ENCODE measurements around the gene UBN2.
"Not testable (repeated sequence)": the region's sequence is repeated elsewhere in the genome, so short reads cannot be mapped to it uniquely, and the experiment has no call there.

Gene UBN2

DNA sequence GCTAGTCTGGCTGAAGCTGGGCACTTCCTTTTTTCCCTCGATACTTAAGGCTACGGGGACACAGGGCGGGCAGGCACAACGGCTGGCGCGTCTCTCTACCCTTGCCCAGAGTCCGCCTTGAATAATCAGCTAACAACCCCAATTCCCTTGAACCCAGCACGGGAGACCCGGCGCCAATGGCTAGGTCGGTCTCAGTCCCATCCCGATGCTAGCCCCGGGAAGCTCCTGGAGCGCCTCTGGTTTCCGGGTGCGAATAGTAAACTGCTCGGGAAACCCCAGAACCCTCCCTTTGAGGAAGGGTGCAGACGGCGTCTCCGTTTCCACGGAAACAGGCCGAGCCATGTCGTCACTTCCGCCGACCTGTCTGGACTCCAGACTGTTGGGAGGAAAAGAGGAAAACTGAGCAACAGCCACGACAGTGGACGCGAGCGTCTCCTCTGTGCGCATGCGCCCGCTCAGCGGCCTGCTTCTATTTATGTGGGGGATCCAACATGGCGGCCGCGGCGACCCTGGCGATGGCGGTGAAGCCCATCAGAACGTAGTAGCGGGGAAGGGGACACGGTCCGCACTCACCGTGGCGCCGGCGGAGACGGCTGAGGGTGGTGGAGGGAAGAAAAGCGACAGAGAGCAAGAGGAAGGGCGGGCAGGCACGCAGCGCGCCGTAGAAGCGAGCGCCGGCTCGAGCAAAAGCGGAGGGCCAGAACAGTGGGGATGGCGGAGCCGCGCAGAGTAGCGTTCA is at the start of gene UBN2:
TSS of gene UBN2 (plus strand) at position 464 of the 739 bp plus-strand sequence. CDS start at position 712, 248 bp downstream.
- peak; percentile 94 to 95 for DNase-seq

DNA sequence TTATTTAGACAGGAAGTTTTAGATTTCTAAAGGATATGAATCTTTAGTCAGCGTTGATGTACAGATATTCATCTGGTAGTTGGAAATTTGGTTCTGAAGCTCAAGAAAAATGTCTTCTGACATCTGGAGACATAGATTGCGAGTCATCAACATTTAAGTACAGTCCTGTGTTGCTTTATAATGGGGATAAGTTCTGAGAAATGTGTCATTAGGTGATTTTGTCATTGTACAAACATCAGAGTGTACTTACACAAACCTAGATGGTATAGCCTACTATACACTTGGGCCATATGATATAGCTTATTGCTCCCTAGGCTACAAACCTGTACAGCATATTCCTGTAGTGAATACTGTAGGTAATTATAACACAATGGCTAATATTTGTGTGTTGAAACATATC is 49.6 kb upstream of the UBN2 start:
- DNase-seq: no peak

DNA sequence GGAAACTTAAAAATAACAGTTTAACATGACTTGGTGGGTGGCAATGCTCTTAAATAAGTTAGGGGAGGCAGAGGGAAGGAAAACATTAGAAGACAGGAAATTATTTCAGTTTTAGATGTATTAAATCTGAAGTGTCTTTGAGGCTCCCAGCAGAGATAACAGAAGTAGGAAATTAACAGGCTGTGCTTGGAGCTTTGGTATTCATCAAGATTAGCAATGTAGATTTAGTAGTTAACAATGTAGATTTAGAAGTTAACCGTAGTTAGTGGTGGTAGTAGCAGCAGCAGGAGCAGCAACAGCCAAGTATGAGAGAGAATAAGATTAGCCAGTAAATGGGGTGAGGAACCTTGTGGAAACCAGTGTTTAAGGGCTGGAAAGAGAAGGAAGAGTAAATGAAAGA is 48.7 kb upstream of the UBN2 start:
- DNase-seq: no peak

DNA sequence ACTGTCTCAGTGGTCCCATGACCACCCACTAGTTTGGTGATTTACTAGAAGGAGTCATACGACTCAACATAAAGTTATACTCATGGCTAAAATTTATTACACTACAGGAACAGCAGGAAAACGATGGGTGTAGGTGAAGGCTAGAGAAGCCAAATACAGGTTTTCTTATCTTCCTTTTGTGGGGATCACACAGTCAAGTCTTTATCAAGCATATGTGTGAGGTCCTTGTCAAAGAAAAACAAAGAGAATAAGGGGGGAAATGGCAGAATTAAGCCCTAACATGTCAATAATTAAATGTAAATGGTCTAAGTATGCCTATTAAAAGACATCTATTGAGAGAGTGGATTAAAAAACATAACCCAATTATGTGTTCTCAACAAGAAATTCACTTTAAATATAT is 47.8 kb upstream of the UBN2 start:
- no peak for DNase-seq

DNA sequence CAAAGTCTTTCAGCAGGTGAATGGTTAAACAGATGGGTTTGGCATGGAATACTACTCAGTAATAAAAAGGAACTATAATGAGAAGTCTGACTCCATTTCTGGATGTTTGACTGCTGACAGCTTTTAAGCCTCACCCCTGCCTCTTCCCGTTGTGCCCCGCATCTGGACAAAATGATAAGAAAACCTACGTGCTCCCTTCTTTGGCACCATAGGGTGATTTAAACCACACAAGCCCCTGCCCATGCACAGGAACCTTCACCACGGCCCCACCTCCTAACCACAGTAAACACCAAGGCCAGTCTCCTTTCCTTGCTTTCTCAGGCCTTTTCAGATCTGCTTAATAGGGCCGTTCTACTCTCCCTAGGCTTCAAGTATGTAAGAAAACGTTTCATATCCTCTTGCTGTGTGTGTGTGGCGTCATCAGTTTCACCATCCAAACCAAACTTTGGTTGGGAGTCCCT is 47.1 kb upstream of the UBN2 start:
- DNase-seq: no peak

GRCh38 chr7:139186146-139186545 is 44.9 kb upstream of the UBN2 start:
- DNase-seq: no peak

GRCh38 chr7:139189357-139189756 is 41.7 kb upstream of the UBN2 start:
- no peak for DNase-seq

DNA sequence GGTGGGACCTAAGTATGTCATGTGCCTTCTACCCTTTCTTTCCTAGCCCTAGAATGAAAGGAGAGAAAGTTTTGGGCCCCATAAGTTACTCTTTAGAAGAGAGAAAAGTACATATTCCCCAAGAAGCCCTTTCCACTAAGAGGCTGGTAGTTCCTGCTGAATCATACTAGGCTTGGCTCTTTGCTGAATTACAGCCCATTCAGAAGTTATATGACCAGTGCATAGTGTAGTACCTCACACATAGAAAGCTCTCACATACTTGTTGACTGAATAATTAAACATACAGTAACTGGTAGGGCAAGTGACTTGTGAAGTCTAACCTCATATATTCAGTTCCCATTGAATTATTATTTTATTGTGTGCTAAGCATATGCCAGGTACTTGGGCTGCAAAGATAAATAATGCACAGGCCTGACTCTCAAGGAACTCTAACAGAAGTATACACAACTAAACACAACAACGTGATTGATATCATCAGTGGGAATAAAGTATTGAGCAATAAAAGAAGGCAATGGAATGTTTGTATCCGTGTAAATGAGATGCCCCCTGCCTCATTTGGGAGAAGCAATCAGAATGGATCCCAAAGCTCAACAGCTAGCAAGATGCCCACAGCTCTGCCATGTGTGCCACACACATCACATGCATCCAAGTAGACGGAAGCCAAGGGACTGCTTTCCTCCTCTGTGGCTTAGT is 38.9 kb upstream of the UBN2 start:
- no peak for DNase-seq

GRCh38 chr7:139200382-139200781 is 30.7 kb upstream of the UBN2 start:
- no peak for DNase-seq

GRCh38 chr7:139203992-139204391 is 27.0 kb upstream of the UBN2 start:
- no peak for DNase-seq

DNA sequence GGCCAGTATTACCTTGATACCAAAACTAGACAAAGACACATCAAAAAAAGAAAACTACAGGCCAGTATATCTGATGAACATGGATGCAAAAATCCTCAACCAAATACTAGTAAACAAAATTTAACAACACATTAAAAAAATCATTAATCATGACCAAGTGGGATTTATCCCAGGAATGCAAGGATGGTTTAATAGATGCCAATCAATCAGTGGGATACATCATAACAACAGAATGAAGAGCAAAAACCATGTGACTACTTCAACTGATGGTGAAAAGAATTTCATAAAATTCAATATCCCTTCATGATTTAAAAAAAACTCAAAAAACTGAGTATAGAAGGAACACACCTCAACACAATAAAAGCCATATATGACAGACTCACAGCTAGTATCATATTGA is 25.2 kb upstream of the UBN2 start:
- no peak for DNase-seq

DNA sequence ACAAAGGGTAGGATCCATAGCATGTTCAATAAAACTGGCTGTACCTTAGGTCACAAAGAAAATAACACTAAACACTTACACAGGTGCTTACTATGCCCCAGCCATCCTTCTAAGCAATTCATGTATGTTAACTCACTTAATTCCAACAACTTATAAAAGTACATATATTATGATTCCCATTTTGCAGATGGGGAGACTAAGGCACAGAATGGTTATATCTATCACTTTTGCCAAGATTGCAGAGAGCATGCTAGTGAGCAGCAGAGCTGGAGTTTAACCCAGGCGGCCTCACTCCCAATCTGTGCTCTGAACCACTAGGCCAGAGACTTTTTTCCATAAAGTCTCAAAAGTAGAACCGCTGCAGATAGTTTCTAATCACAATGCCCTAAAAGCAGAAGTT is 18.9 kb upstream of the UBN2 start:
- DNase-seq: no peak

DNA sequence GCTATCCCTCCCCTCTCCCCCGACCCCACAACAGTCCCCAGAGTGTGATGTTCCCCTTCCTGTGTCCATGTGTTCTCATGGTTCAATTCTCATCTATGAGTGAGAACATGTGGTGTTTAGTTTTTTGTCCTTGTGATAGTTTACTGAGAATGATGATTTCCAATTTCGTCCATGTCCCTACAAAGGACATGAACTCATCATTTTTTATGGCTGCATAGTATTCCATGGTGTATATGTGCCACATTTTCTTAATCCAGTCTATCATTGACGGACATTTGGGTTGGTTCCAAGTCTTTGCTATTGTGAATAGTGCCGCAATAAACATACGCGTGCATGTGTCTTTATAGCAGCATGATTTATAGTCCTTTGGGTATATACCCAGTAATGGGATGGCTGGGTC is 17.5 kb upstream of the UBN2 start:
- not testable (repeated sequence) for DNase-seq

- DNase-seq: no peak
Observed at GRCh38 chr7:139218173-139218572, 12.9 kb upstream of the UBN2 start.

DNA sequence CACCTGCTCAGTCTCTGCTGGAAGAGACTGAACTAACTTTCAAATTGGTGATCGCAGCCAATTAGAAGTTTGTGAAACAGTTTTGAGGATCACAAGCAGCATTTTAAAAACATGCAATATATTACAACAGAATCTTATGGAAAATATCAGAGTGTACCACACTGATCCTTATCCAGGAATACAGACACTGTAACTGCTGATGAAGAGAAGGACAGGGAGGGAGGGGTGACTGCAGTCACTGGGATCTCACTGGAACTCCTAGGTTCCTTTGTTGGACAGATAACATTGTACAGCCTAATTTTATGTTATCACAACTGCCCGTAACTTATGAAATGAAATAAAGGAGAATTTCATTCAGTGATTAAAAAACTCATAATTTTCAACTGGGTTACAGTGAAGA is 6.8 kb upstream of the UBN2 start:
- DNase-seq: no peak

GRCh38 chr7:139224836-139225235 is 6.2 kb upstream of the UBN2 start:
- not testable (repeated sequence) for DNase-seq

DNA sequence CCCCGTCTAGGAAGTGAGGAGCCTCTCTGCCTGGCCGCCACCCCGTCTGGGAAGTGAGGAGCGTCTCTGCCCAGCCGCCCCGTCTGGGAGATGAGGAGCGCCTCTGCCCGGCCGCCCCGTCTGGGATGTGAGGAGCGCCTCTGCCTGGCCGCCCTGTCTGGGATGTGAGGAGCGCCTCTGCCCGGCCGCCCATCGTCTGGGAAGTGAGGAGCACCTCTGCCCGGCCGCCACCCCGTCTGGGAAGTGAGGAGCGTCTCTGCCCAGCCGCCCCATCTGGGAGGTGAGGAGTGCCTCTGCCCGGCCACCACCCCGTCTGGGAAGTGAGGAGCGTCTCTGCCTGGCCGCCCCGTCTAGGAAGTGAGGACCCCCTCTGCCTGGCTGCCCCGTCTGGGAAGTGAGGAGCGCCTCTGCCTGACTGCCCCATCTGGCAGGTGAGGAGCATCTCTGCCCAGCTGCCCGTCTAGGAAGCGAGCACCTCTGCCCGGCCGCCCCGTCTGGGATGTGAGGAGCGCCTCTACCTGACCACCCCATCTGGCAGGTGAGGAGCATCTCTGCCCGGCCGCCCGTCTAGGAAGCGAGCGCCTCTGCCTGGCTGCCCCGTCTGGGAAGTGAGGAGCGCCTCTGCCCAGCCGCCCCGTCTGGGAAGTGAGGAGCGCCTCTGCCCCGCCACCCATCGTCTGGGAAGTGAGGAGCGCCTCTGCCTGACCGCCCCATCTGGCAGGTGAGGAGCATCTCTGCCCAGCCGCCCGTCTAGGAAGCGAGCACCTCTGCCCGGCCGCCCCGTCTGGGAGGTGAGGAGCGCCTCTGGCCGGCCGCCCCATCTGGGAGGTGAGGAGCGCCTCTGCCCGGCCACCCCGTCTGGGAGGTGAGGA is 5.5 kb upstream of the UBN2 start:
- not testable (repeated sequence) for DNase-seq

- DNase-seq: not testable (repeated sequence)
Observed at GRCh38 chr7:139226158-139226515, 4.9 kb upstream of the UBN2 start.

DNA sequence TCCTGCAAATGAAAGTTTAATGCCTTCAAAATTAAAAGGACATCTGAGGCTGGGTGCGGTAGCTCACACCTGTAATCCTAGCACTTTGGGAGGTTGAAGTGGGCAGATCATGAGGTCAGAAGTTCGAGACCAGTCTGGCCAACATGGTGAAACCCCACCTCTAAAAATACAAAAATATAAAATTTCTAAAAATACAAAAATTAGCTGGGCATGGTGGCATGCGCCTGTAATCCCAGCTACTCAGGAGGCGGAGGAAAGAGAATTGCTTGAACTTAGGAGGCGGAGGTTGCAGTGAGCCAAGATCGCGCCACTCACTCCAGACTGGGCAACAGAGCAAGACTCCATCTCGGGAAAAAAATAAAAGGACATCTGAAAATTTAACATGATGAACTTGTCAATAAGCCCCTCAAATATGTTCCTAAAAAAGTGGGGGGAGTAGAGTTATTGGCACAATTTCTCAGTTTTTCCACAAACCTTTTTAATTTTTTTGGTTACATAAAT is 4.0 kb upstream of the UBN2 start:
- not testable (repeated sequence) for DNase-seq

- DNase-seq: no peak
Observed at GRCh38 chr7:139230023-139230422, 1.0 kb upstream of the UBN2 start.

GRCh38 chr7:139230484-139230773 is 608 bp upstream of the UBN2 start:
- DNase-seq: no peak

GRCh38 chr7:139231513-139232376 is 708 bp downstream of the UBN2 start:
- DNase-seq: peak in 1 of 2 donors; percentile 41

GRCh38 chr7:139232377-139232717 is 1.3 kb downstream of the UBN2 start:
- DNase-seq: no peak

Data from bone marrow (tissue), 2 donors.